H1 (cell line): Measurements from ENCODE around the gene PSMB5. TPM values are rescaled to one million over a fixed set of nuclear protein-coding genes. Genes with fewer than 3 reads are reported as not detected.

Experiments used
- CTCF ChIA-PET: fragments of 300-600 bp; sonication (Branson Sonifier 250); formaldehyde crosslinking; loops from one replicate; lab custom pipeline; 2021; ENCODE audit not compliant: partially characterized antibody; lab: Charles Lee
- POLR2A ChIA-PET: fragments of 300-600 bp; sonication (Branson Sonifier 250); formaldehyde crosslinking; loops from one replicate; lab custom pipeline; 2021; ENCODE audit warnings: inconsistent platforms; ENCODE audit not compliant: partially characterized antibody; lab: Charles Lee
- DNase-seq, 2 experiments: peaks; one replicate each; pipeline versions ENCODE4 v3.0.0 to v3.0.0-alpha.2; 2010 to 2022; ENCODE audit warnings: low spot score in 2 of 2, low read depth in 1 of 2, mixed read lengths in 1 of 2
- FAIRE-seq: peaks from 2 replicates; lab custom pipeline; 2011; peaks lifted over from hg19 to GRCh38; lab: Jason Lieb, UNC
- H2AFZ ChIP-seq: 2 replicates; pipeline ENCODE4 v1.8.1; 2012; ENCODE audit warnings: low read length, inconsistent platforms
- H2AK5ac ChIP-seq: 2 replicates; pipeline ENCODE4 v1.6.1; 2013; ENCODE audit warnings: low read depth, low read length
- H2BK120ac ChIP-seq: replicated peaks from 2 replicates; pipeline ENCODE3; 2013; ENCODE audit warnings: low read depth, low read length, inconsistent platforms
- H2BK12ac ChIP-seq: 2 replicates; pipeline ENCODE4 v1.6.1; 2013; ENCODE audit warnings: low read depth, low read length
- H2BK15ac ChIP-seq: 2 replicates; pipeline ENCODE4 v1.6.1; 2013; ENCODE audit warnings: low read length
- H2BK20ac ChIP-seq: 2 replicates; pipeline ENCODE4 v1.6.1; 2013; ENCODE audit warnings: low read length
- H2BK5ac ChIP-seq: 2 replicates; pipeline ENCODE4 v1.6.1; 2013; ENCODE audit warnings: low read depth, low read length
- H3K14ac ChIP-seq: 2 replicates; pipeline ENCODE4 v1.6.1; 2013; ENCODE audit warnings: inconsistent platforms; ENCODE audit not compliant: insufficient read length
- H3K18ac ChIP-seq: 2 replicates; pipeline ENCODE4 v1.6.1; 2013; ENCODE audit warnings: low read length; ENCODE audit errors: extremely low read depth
- H3K23ac ChIP-seq: 2 replicates; pipeline ENCODE4 v1.6.1; 2013; ENCODE audit warnings: inconsistent platforms; ENCODE audit not compliant: insufficient read length
- H3K23me2 ChIP-seq: 2 replicates; pipeline ENCODE4 v1.6.1; 2013; ENCODE audit warnings: low read depth, low read length
- H3K27ac ChIP-seq: 2 replicates; pipeline ENCODE4 v1.6.1; 2011; ENCODE audit warnings: low read depth, low read length, inconsistent platforms
- H3K27me3 ChIP-seq, 4 experiments: replicated peaks in 1 of 4; 1 replicate in 1 of 4; 2 replicates in 3 of 4; pipeline versions ENCODE4 v1.6.1 to v1.8.1; 2011 to 2013; ENCODE audit warnings: low read length in 3 of 4, mild to moderate bottlenecking in 3 of 4, inconsistent platforms in 2 of 4, mixed read lengths in 2 of 4, moderate library complexity in 1 of 4; ENCODE audit not compliant: control insufficient read depth in 3 of 4, insufficient read depth in 3 of 4; ENCODE audit errors: extremely low read depth in 1 of 4
- H3K36me3 ChIP-seq, 4 experiments: 2 replicates each; pipeline versions ENCODE4 v1.6.1 to v1.8.1; 2011 to 2013; ENCODE audit warnings: mild to moderate bottlenecking in 4 of 4, low read length in 3 of 4, moderate library complexity in 2 of 4, control low read depth in 1 of 4, inconsistent platforms in 1 of 4; ENCODE audit not compliant: insufficient read depth in 4 of 4, control insufficient read depth in 2 of 4
- H3K4ac ChIP-seq: replicated peaks from 2 replicates; pipeline ENCODE3; 2013; ENCODE audit warnings: low read length, low read depth, mixed read lengths, inconsistent platforms; ENCODE audit not compliant: insufficient read length
- H3K4me1 ChIP-seq, 4 experiments: replicated peaks in 1 of 4; 1 replicate in 1 of 4; 2 replicates in 3 of 4; pipeline versions ENCODE4 v1.6.1 to v1.8.1; 2011 to 2013; ENCODE audit warnings: low read length in 3 of 4, inconsistent platforms in 2 of 4, mixed read lengths in 1 of 4; ENCODE audit not compliant: insufficient read depth in 4 of 4, control insufficient read depth in 3 of 4
- H3K4me2 ChIP-seq, 2 experiments: 2 replicates each; pipeline versions ENCODE4 v1.6.1 to v1.8.1; 2011 to 2013; ENCODE audit warnings: low read depth in 2 of 2, low read length in 2 of 2, control low read depth in 1 of 2, inconsistent platforms in 1 of 2, mild to moderate bottlenecking in 1 of 2; ENCODE audit not compliant: insufficient read depth in 1 of 2
- H3K4me3 ChIP-seq, 4 experiments: fragments of 200-600, 300-600 bp in 1 of 4; sonication (generic), shearing (Covaris generic), sonication (Bioruptor Twin) in 1 of 4; 2 replicates each; pipeline versions ENCODE4 v1.5.1 to v1.8.1; 2011 to 2016; ENCODE audit warnings: low read length in 4 of 4, low read depth in 3 of 4, control low read depth in 2 of 4, inconsistent platforms in 2 of 4, mild to moderate bottlenecking in 2 of 4, mixed read lengths in 1 of 4, moderate library complexity in 1 of 4; ENCODE audit not compliant: insufficient read depth in 2 of 4; ENCODE audit errors: extremely low read depth in 1 of 4
- H3K56ac ChIP-seq: replicated peaks from 2 replicates; pipeline ENCODE3; 2013; ENCODE audit warnings: low read depth, mild to moderate bottlenecking, mixed read lengths, low read length, inconsistent platforms; ENCODE audit not compliant: insufficient read length
- H3K79me1 ChIP-seq: 2 replicates; pipeline ENCODE4 v1.6.1; 2013; ENCODE audit warnings: low read depth, low read length, control low read depth
- H3K79me2 ChIP-seq, 2 experiments: 2 replicates each; pipeline versions ENCODE4 v1.6.1 to v1.8.1; 2012 to 2013; ENCODE audit warnings: low read length in 2 of 2, mild to moderate bottlenecking in 2 of 2, inconsistent platforms in 1 of 2; ENCODE audit not compliant: insufficient read depth in 2 of 2, control insufficient read depth in 1 of 2
- H3K9ac ChIP-seq, 4 experiments: replicated peaks in 1 of 4; 1 replicate in 1 of 4; 2 replicates in 3 of 4; pipeline versions ENCODE4 v1.6.1 to v1.8.1; 2011 to 2013; ENCODE audit warnings: low read depth in 3 of 4, low read length in 3 of 4, control low read depth in 2 of 4, mild to moderate bottlenecking in 2 of 4, moderate library complexity in 2 of 4, inconsistent platforms in 1 of 4; ENCODE audit errors: extremely low read depth in 1 of 4
- H3K9me3 ChIP-seq, 2 experiments: 2 replicates each; pipeline versions ENCODE4 v1.6.1 to v1.8.1; 2012 to 2013; ENCODE audit warnings: mild to moderate bottlenecking in 2 of 2, moderate library complexity in 2 of 2, control low read depth in 1 of 2, inconsistent platforms in 1 of 2, low read depth in 1 of 2, low read length in 1 of 2, mixed read lengths in 1 of 2; ENCODE audit not compliant: insufficient read depth in 2 of 2
- H4K20me1 ChIP-seq, 2 experiments: replicated peaks in 1 of 2; 2 replicates each; pipeline versions ENCODE3 to v1.8.1; 2011 to 2013; ENCODE audit warnings: inconsistent platforms in 2 of 2, low read length in 2 of 2, mild to moderate bottlenecking in 1 of 2; ENCODE audit not compliant: insufficient read depth in 2 of 2, control insufficient read depth in 1 of 2
- H4K5ac ChIP-seq: 2 replicates; pipeline ENCODE4 v1.6.1; 2013; ENCODE audit warnings: low read length, low read depth, mixed read lengths, inconsistent platforms; ENCODE audit not compliant: insufficient read length
- H4K8ac ChIP-seq: 2 replicates; pipeline ENCODE4 v1.8.0; 2013; ENCODE audit warnings: mild to moderate bottlenecking, moderate library complexity, low read length, inconsistent platforms; ENCODE audit not compliant: insufficient read depth; ENCODE audit errors: extremely low read depth
- H4K91ac ChIP-seq: replicated peaks from 2 replicates; pipeline ENCODE3; 2013; ENCODE audit warnings: low read length, mixed read lengths, inconsistent platforms; ENCODE audit not compliant: insufficient read length
- CEBPB ChIP-seq: IDR thresholded peaks from 2 replicates; pipeline ENCODE4 v1.6.1; 2012; ENCODE audit warnings: low read depth, low read length
- RBBP5 ChIP-seq: IDR thresholded peaks from 2 replicates; pipeline ENCODE4 v1.7.1; 2012; ENCODE audit warnings: low read depth, mild to moderate bottlenecking, inconsistent platforms, low read length, moderate library complexity, borderline replicate concordance
- SP4 ChIP-seq: IDR thresholded peaks from 2 replicates; pipeline ENCODE4 v1.6.1; 2012; ENCODE audit warnings: low read length, inconsistent platforms
- WGBS, 2 experiments: shearing (Covaris generic) in 1 of 2; methylation state at CpG; one replicate each; pipeline versions ENCODE4 v1.1.6 to v1.1.7; 2013 to 2015; ENCODE audit warnings: low lambda C conversion rate in 2 of 2, mixed read lengths in 2 of 2, inconsistent platforms in 1 of 2, low coverage in 1 of 2, missing lambda C conversion rate in 1 of 2; ENCODE audit not compliant: insufficient replicate concordance in 2 of 2, insufficient coverage in 1 of 2, insufficient read length in 1 of 2; ENCODE audit errors: extremely low coverage in 1 of 2, missing lambda C conversion rate in 1 of 2; 5-methylcytosine and 5-hydroxymethylcytosine counted together
- polyA plus RNA-seq, 7 experiments: library from polyadenylated mRNA; depleted of rRNA in 3 of 7; stranded (reverse) in 5 of 7; unstranded in 2 of 7; fragments of >200 nt in 5 of 7; fragments of 200-250 nt in 2 of 7; gene quantifications; 1 replicate in 5 of 7; 2 replicates in 1 of 7; 4 replicates in 1 of 7; pipeline versions ENCODE4 v1.2.1 to v1.2.3, GENCODE V29; 2011 to 2013; ENCODE audit warnings: missing spikeins in 2 of 7, mixed read lengths in 2 of 7
- total RNA-seq: library from RNA; stranded (reverse); fragmentation: NEBNext Ultra II Directional; extraction: Animal tissue kit (Norgen Biotek cat#: 25700); gene quantifications from 2 replicates; pipeline ENCODE4 v1.2.1, GENCODE V29; 2021

Gene PSMB5
- total and polyA plus RNA-seq, 2 of the 8 experiments (the other 6 are each of a cell fraction or from before 2014, with no cell fraction given): 254 to 510 TPM

DNA sequence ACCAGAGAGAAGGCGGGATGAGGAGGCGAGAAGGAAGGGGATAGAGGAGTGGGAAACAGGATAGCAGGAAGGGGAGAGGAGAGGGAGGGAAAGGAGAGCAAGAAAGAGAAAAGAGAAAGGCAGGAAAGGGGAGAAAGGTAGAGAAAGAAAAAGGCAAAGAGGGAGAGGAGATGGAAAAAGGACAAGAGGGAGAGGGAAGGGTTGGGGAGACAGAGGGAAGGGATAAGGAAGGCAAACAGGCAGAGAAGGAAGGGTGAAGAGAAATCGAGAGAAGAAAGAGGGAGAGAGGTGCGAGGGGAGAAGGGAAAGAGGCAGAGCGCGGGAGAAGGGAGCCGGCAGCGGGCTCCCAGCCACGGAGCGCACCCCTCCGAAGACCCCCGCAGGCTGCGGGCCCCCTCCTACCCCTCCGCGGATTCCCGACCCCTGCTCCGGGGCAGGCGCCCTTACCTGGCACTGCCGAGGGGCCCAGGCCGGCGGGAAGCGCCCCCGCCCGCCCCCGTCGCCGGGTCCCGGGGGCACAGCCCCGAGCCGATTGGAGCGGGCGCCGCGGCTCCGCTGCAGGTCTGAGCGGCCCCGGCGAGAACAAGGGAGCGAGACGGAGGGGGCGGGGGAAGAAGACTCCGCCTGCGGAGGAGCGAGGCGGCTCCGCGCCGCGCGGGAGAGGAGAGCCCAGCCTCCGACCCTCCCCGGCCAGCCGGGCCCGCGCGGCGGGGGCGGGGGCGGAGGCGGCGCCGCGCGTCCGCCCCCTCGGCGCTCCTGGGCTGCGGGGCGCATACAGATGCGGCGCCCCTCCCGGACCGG, 22.5 kb upstream of the PSMB5 start, which contains the start of gene CDH24:
CDH24 (minus strand) TSS at position 565 of the 801 bp plus-strand sequence. CDS start 1,787 bp downstream, outside the sequence.
- 0 out of 2 replicates have a peak within 1 kb of the TSS, but pooled peaks have one; percentile 13 for H2BK20ac ChIP-seq
- H3K4me1 ChIP-seq: peaks cover 0 to 15% (median 4%) of the 10 kb centered on the region in 4 experiments; a peak in 4 of 7 replicates
- H3K27ac ChIP-seq: peak within 1 kb of the TSS; percentile 64; the same call in 1 of the 2 replicates
- H2BK15ac ChIP-seq: no peak within 1 kb of the TSS
- H3K18ac ChIP-seq: peak within 1 kb of the TSS; percentile 90
- no peak within 1 kb of the TSS for H3K14ac ChIP-seq
- no peak within 1 kb of the TSS; the same call in 1 of the 2 replicates for H2AFZ ChIP-seq
- H2BK120ac ChIP-seq: no peak within 1 kb of the TSS
- peak within 1 kb of the TSS; percentile 34 to 82 (median 65) for H3K4me3 ChIP-seq
- H4K8ac ChIP-seq: peak within 1 kb of the TSS; percentile 72
- CTCF ChIA-PET: interaction anchor here (0.5 to 29.2 kb wide), 47 partner anchors 8 to 1131 kb away, joined by 3 to 785 read pairs (median 4); partner anchors contain the start of genes ACIN1, AJUBA, CEBPE and HAUS4
- H3K36me3 ChIP-seq: peaks cover 11 to 32% (median 24%) of the 10 kb centered on the region in 4 experiments
- H2BK5ac ChIP-seq: peak within 1 kb of the TSS; percentile 15; the same call in 1 of the 2 replicates
- POLR2A ChIA-PET: interaction anchor here (0.9 to 6.2 kb wide), 33 partner anchors 9 to 369 kb away, joined by 3 to 65 read pairs (median 5); partner anchors contain the start of genes ACIN1, AJUBA, C14orf119 and HAUS4
- no peak within 1 kb of the TSS for H3K4ac ChIP-seq
- no peak within 1 kb of the TSS for H3K23ac ChIP-seq
- 2% methylated on average over 9 of the region's 73 CpGs; no CpG with 5 or more reads in 1 of the 2 experiments for WGBS, 2 experiments
- H4K5ac ChIP-seq: peak within 1 kb of the TSS; percentile 47
- peak within 1 kb of the TSS; percentile 89 to 91 for H3K4me2 ChIP-seq
- peak in 1 of 2 experiments; percentile 83 for DNase-seq
- H3K23me2 ChIP-seq: peaks cover 12% of the 10 kb centered on the region
- no peaks in the 10 kb centered on the region; the same call in 1 of the 2 replicates for H3K79me1 ChIP-seq
- FAIRE-seq: no peak
- H3K79me2 ChIP-seq: no peaks in the 10 kb centered on the region
- peaks cover 4 to 8% of the 10 kb centered on the region in 2 experiments for H4K20me1 ChIP-seq
- H4K91ac ChIP-seq: peak within 1 kb of the TSS; percentile 51
- no peaks in the 10 kb centered on the region for H3K9me3 ChIP-seq
- H3K27me3 ChIP-seq: no peaks in the 10 kb centered on the region; a peak in 1 of 7 replicates
- peak within 1 kb of the TSS; percentile 60 for H3K56ac ChIP-seq
- H2BK12ac ChIP-seq: peak within 1 kb of the TSS; percentile 27; the same call in 1 of the 2 replicates
- H3K9ac ChIP-seq: peak within 1 kb of the TSS; percentile 58 to 66 (median 62); a peak in 6 of 7 replicates
- no peak within 1 kb of the TSS for H2AK5ac ChIP-seq
- TF ChIP-seq SP4 (no peak), CEBPB (no peak), RBBP5 (peak; percentile 58; the same call in 1 of the 2 replicates)
